Activated gamma-delta T cell treated with anti-CD3 and anti-CD28 coated beads, Interleukin-2, amount 50 U/mL, for 16 hours (primary cell): ENCODE measurements around the gene TIMM17B.

Experiments
- DNase-seq: peaks from one replicate; pipeline ENCODE4 v3.0.0-alpha.2; 2020; ENCODE audit warnings: low read depth

Gene TIMM17B

GRCh38 chrX:48918643-48919340 is 21.2 kb upstream of the TIMM17B start, which contains the start of gene PIM2:
PIM2 (minus strand) TSS chrX:48919024; CDS start chrX:48918834, 190 bp downstream.
- DNase-seq = peak; percentile 83

- DNase-seq = no peak
Measured at GRCh38 chrX:48918301-48918642, 20.7 kb upstream of the TIMM17B start.

GRCh38 chrX:48917139-48918001 is 19.8 kb upstream of the TIMM17B start:
- peak; percentile 78 for DNase-seq

GRCh38 chrX:48914593-48915493 is 17.3 kb upstream of the TIMM17B start:
- DNase-seq = no peak

GRCh38 chrX:48913605-48914366 is 16.2 kb upstream of the TIMM17B start:
- DNase-seq = no peak

GRCh38 chrX:48911412-48912182 is 14.0 kb upstream of the TIMM17B start, which contains the start of gene SLC35A2:
SLC35A2 (minus strand) TSS chrX:48911646; CDS start chrX:48911636, 10 bp downstream.
- peak; percentile 77 for DNase-seq

- no peak for DNase-seq
Measured at GRCh38 chrX:48910926-48911411, 13.4 kb upstream of the TIMM17B start.

GRCh38 chrX:48909703-48910294 is 12.2 kb upstream of the TIMM17B start:
- no peak for DNase-seq

- DNase-seq = no peak
Measured at GRCh38 chrX:48908600-48908999, 11.0 kb upstream of the TIMM17B start.

GRCh38 chrX:48905090-48905790 is 7.7 kb upstream of the TIMM17B start:
- no peak for DNase-seq

GRCh38 chrX:48904626-48905025 is 7.1 kb upstream of the TIMM17B start:
- no peak for DNase-seq

- DNase-seq = no peak
Measured at GRCh38 chrX:48904180-48904579, 6.6 kb upstream of the TIMM17B start.

GRCh38 chrX:48903290-48903689 is 5.7 kb upstream of the TIMM17B start:
- DNase-seq = no peak

GRCh38 chrX:48902776-48903175 is 5.2 kb upstream of the TIMM17B start:
- DNase-seq = no peak

- no peak for DNase-seq
Measured at GRCh38 chrX:48902135-48902534, 4.6 kb upstream of the TIMM17B start.

GRCh38 chrX:48901069-48901468 is 3.5 kb upstream of the TIMM17B start:
- no peak for DNase-seq

GRCh38 chrX:48899078-48899410 is 1.5 kb upstream of the TIMM17B start:
- DNase-seq = no peak

GRCh38 chrX:48897157-48897624 is 377 bp downstream of the TIMM17B start:
- DNase-seq = no peak

GRCh38 chrX:48896611-48897011 is 957 bp downstream of the TIMM17B start:
- no peak for DNase-seq
